Neuron (in vitro differentiated cells): ENCODE results near the gene TREX2.

Experiments
- H2AFZ ChIP-seq: one replicate; pipeline ENCODE4 v1.6.1; 2013; ENCODE audit warnings: low read depth, mild to moderate bottlenecking, inconsistent platforms, low read length, moderate library complexity
- H3K27me3 ChIP-seq: one replicate; pipeline ENCODE4 v1.6.1; 2013; ENCODE audit warnings: low read length; ENCODE audit not compliant: insufficient read depth
- H3K36me3 ChIP-seq: one replicate; pipeline ENCODE4 v1.6.1; 2013; ENCODE audit warnings: low read length; ENCODE audit not compliant: insufficient read depth
- H3K4me1 ChIP-seq: one replicate; pipeline ENCODE4 v1.6.1; 2013; ENCODE audit warnings: low read length; ENCODE audit not compliant: insufficient read depth
- H3K4me3 ChIP-seq: 2 replicates; pipeline ENCODE4 v1.5.1; 2013; ENCODE audit warnings: mild to moderate bottlenecking, low read length, moderate library complexity
- H3K9me3 ChIP-seq: one replicate; pipeline ENCODE4 v1.6.1; 2013; ENCODE audit warnings: low read length

TREX2 gene

GRCh38 chrX:153400146-153401132 is 45.4 kb downstream of the TREX2 start:
- H3K4me1 ChIP-seq: no peaks in the 10 kb centered on the region
- no peak overlapping the region for H3K4me3 ChIP-seq
- H2AFZ ChIP-seq: no peak overlapping the region
- peaks cover 3% of the 10 kb centered on the region for H3K9me3 ChIP-seq
- no peaks in the 10 kb centered on the region for H3K36me3 ChIP-seq
- H3K27me3 ChIP-seq: peaks cover 18% of the 10 kb centered on the region

DNA sequence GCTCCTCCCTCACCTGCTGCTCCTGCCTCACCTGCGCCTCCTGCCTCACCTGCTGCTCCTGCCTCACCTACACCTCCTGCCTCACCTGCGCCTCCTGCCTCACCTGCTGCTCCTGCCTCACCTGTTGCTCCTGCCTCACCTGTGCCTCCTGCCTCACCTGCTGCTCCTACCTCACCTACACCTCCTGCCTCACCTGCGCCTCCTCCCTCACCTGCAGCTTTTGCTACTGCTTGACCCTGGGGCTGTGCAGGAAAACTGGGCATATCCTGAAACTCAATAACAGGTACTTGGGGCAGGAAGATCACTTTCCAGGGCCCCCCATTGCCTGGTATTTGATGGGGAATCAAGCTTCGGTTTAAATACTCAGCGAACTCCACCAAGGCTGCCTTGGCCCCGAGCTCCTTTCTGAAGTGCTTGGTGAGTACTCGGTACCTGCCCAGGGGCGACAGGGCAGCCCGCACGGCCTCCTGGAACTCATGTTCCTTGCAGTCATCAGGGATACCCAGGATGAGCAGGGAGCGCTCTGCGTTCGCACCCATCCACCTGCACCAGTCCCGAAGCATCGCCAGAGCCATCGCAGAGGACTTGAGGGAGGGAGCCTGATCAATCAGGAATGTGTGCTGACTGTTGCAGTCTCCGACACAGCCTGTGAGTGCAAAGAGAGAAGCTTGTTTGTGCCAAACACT is 47.4 kb downstream of the TREX2 start:
- Histone ChIP-seq H2AFZ (no peak overlapping the region), H3K4me1 (no peaks in the 10 kb centered on the region), H3K9me3 (peaks cover 3% of the 10 kb centered on the region), H3K4me3 (no peak overlapping the region), H3K27me3 (peaks cover 15% of the 10 kb centered on the region), H3K36me3 (no peaks in the 10 kb centered on the region)

- Histone ChIP-seq H3K27me3 (peaks cover 9% of the 10 kb centered on the region), H2AFZ (no peak overlapping the region), H3K4me3 (no peak overlapping the region), H3K9me3 (peaks cover 3% of the 10 kb centered on the region), H3K4me1 (no peaks in the 10 kb centered on the region), H3K36me3 (no peaks in the 10 kb centered on the region)
These were observed 48.4 kb downstream of the TREX2 start for GRCh38 chrX:153397256-153397960.

DNA sequence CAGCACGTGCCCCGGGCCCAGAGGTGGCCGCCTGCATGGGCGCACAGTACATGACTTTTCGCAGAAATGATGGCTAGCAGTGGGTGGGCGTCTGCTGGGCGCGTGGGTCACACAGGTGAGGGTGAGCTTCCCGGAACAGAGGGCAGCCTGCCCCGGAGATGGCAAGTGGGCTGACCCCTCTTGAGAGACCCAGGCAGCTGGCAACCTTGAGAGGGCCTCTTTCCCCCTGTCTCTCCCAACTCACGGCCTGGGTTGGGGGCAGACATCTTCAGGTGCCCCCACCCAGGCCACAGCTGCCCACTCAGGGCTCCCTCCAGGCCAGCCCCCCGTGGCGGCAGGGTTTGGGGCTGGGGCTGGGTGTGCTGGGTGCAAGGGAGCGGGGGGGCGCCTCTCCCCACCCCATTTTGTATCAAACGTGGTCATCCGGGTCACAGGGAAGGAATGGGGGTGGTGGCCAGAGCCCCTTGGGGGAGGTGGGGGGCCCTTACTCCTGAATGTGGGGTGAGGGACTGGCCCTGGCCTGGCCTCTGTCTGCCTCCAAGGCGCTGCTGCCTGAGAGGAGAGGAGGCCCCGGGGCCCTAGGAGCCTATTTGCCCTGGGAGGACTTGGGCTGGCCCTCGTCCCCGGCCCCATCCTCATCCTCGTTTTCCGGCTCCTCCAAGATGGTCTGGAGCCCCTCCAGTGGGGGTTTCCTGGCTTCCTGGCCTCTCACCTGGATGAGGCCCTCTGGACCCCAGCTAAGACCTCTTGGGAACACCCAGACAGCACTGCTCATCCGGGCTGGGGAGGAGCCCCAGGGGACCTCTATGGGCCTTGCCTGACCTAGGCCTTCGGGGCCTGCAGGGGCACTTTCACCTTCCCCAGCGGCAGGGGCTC is 49.3 kb downstream of the TREX2 start:
- no peaks in the 10 kb centered on the region for H3K36me3 ChIP-seq
- no peak overlapping the region for H3K4me3 ChIP-seq
- no peaks in the 10 kb centered on the region for H3K4me1 ChIP-seq
- H3K27me3 ChIP-seq: peaks cover 9% of the 10 kb centered on the region
- H3K9me3 ChIP-seq: peaks cover 3% of the 10 kb centered on the region
- no peak overlapping the region for H2AFZ ChIP-seq

- Histone ChIP-seq H3K4me3 (no peak overlapping the region), H3K36me3 (no peaks in the 10 kb centered on the region), H3K4me1 (no peaks in the 10 kb centered on the region), H3K9me3 (no peaks in the 10 kb centered on the region), H2AFZ (no peak overlapping the region), H3K27me3 (peaks cover 9% of the 10 kb centered on the region)
These were observed 50.1 kb downstream of the TREX2 start for GRCh38 chrX:153395613-153396319.

GRCh38 chrX:153394612-153395011 is 51.2 kb downstream of the TREX2 start:
- Histone ChIP-seq H3K27me3 (peaks cover 9% of the 10 kb centered on the region), H3K36me3 (no peaks in the 10 kb centered on the region), H3K4me1 (no peaks in the 10 kb centered on the region), H3K4me3 (no peak overlapping the region), H2AFZ (no peak overlapping the region), H3K9me3 (no peaks in the 10 kb centered on the region)
